Left lung (tissue), 10 donors: ENCODE data around the gene CD59. TPM values are rescaled to one million over a fixed set of nuclear protein-coding genes. Genes with fewer than 3 reads are reported as not detected.

Experiments
- ATAC-seq: fragments of 200-7000 bp; cut with Tn5 transposase; one replicate; pipeline ENCODE4 v1.9.1; 2020; ENCODE audit warnings: moderate library complexity
- DNase-seq, 4 donors: peaks; one replicate each; pipeline ENCODE4 v3.0.0-alpha.2; 2013 to 2020
- H3K27ac ChIP-seq, 2 donors: fragments of 200-600 bp; sonication (generic) in 1 of 2; one replicate each; pipeline versions ENCODE4 v1.5.0 to v1.8.0; 2020 to 2021
- H3K27me3 ChIP-seq, 2 donors: fragments of 200-600 bp; sonication (generic) in 1 of 2; one replicate each; pipeline versions ENCODE4 v1.5.0 to v1.8.0; 2020 to 2021
- H3K36me3 ChIP-seq, 2 donors: fragments of 200-600 bp; sonication (generic) in 1 of 2; one replicate each; pipeline versions ENCODE4 v1.5.0 to v1.8.0; 2020 to 2021
- H3K4me1 ChIP-seq, 2 donors: fragments of 200-600 bp; one replicate each; pipeline ENCODE4 v1.8.0; 2021
- H3K4me3 ChIP-seq, 2 donors: fragments of 200-600 bp; sonication (generic) in 1 of 2; one replicate each; pipeline versions ENCODE4 v1.5.0 to v1.8.0; 2020 to 2021; ENCODE audit warnings: mild to moderate bottlenecking in 1 of 2
- H3K9me3 ChIP-seq, 2 donors: fragments of 200-600 bp; sonication (generic) in 1 of 2; one replicate each; pipeline versions ENCODE4 v1.5.0 to v1.8.0; 2020 to 2021
- intact Hi-C, 2 donors: fragments of 100-400 bp; cut with DNase I; formaldehyde crosslinking; loops; one replicate each; pipeline versions ENCODE4 v1.11.2 to v1.14.2; 2022
- polyA plus RNA-seq, 6 donors: library from polyadenylated mRNA; unstranded; fragments of 120-200 nt; gene quantifications; one replicate each; pipeline ENCODE4 v1.2.1, GENCODE V29; 2013; ENCODE audit not compliant: insufficient read length in 6 of 6
- total RNA-seq, 2 donors: library from RNA; stranded (reverse); fragmentation: NEBNext Ultra II Directional; extraction: Animal tissue kit (Norgen Biotek cat#: 25700); gene quantifications; one replicate each; pipeline ENCODE4 v1.2.1, GENCODE V29; 2021
- TF ChIP-seq, protein P1 (sequence below), 2 donors: fragments of 200-600 bp; sonication (generic) in 1 of 2; IDR thresholded peaks; one replicate each; pipeline versions ENCODE4 v1.5.0 to v1.8.0; 2021; ENCODE audit warnings: antibody characterized with exemption in 2 of 2
- donor health status: DM: no; HTN: yes; CAD: no.
- donor health status: DM: no; HTN: no; CAD: no.

The CD59 gene
- total and polyA plus RNA-seq, 8 donors: 190 to 1,244 (median 226) TPM

DNA sequence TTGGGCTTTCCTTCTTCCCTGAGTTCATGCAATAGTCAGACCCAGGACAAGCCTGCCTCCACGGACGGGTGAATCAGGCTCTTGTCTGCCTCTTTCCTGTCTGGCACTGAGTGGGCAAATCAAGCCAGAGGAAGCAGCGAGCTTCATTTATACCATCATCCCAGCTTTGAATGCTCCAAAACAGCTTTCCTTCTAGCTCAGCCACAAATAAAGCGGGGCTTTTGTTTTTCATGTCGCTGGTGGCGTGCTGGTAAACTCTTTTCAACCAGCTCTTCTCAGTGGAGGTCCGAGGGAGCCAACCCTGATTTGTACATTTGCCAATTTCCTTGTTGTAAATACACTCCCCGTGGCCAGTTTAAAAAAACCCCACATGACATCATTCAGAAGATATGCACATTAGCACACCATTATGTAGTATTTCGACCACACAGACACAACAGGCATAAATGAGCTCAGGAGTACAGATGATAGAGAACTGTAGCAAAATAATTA is 44.2 kb downstream of the CD59 start:
- H3K27me3 ChIP-seq: no peaks in the 10 kb centered on the region
- peaks cover 16 to 72% of the 10 kb centered on the region in 2 donors for H3K4me1 ChIP-seq
- TF ChIP-seq, protein P1, sequence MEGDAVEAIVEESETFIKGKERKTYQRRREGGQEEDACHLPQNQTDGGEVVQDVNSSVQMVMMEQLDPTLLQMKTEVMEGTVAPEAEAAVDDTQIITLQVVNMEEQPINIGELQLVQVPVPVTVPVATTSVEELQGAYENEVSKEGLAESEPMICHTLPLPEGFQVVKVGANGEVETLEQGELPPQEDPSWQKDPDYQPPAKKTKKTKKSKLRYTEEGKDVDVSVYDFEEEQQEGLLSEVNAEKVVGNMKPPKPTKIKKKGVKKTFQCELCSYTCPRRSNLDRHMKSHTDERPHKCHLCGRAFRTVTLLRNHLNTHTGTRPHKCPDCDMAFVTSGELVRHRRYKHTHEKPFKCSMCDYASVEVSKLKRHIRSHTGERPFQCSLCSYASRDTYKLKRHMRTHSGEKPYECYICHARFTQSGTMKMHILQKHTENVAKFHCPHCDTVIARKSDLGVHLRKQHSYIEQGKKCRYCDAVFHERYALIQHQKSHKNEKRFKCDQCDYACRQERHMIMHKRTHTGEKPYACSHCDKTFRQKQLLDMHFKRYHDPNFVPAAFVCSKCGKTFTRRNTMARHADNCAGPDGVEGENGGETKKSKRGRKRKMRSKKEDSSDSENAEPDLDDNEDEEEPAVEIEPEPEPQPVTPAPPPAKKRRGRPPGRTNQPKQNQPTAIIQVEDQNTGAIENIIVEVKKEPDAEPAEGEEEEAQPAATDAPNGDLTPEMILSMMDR (IDR thresholded peaks at IDR 0.05): no peak
- DNase-seq (peak in 3 of 4 donors; percentile 59 to 92 (median 86)), ATAC-seq (peak; percentile 71)
- H3K4me3 ChIP-seq: no peak overlapping the region
- peak overlapping the region; percentile 84 to 92 for H3K27ac ChIP-seq
- H3K9me3 ChIP-seq: peaks cover 0 to 5% of the 10 kb centered on the region in 2 donors
- H3K36me3 ChIP-seq: no peaks in the 10 kb centered on the region
- intact Hi-C loops: no loop called here

DNA sequence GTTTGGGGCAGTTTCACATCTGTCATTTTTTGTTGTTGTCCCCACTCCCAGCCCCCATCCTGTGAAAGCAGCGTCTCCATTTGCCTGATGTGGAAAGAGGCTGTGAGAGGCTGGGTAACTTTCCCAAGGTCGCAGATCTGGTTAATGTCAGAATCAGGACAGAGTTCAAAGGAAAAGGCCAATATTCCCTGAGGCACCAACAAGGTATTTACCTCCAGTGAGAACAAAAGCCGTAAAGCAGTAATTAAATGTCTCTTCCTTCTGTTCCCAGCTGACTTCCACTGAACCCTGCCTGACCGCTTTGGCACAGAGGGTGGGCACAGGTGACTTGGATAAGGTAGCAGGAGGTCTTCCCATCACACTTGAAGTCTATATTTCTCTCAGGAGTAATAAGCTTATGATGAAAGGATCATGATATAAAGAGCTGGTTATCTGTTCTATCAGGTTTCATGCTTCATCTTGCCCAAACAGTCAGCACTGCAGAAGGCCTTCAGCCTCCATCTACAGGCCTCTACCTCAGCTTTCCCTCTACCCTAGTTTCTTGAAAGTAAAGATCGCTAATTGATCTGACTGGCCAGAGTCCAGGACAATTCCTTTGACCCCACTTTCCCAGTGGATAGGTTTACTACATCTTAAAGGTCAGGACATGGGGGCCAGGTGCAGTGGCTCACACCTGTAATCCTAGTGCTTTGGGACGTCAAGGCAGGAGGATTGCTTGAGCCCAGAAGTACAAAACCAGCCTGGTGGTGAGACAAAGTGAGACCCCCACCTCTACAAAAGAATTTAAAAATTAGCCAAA is 45.0 kb downstream of the CD59 start:
- Histone ChIP-seq H3K27ac (peak overlapping the region; percentile 84 to 92), H3K27me3 (no peaks in the 10 kb centered on the region), H3K4me3 (no peak overlapping the region), H3K4me1 (peaks cover 16 to 65% of the 10 kb centered on the region in 2 donors), H3K9me3 (peaks cover 0 to 5% of the 10 kb centered on the region in 2 donors), H3K36me3 (no peaks in the 10 kb centered on the region)
- intact Hi-C loops: no loop called here
- ATAC-seq (no peak), DNase-seq (no peak)
- TF ChIP-seq, protein P1 (IDR thresholded peaks at IDR 0.05): no peak

DNA sequence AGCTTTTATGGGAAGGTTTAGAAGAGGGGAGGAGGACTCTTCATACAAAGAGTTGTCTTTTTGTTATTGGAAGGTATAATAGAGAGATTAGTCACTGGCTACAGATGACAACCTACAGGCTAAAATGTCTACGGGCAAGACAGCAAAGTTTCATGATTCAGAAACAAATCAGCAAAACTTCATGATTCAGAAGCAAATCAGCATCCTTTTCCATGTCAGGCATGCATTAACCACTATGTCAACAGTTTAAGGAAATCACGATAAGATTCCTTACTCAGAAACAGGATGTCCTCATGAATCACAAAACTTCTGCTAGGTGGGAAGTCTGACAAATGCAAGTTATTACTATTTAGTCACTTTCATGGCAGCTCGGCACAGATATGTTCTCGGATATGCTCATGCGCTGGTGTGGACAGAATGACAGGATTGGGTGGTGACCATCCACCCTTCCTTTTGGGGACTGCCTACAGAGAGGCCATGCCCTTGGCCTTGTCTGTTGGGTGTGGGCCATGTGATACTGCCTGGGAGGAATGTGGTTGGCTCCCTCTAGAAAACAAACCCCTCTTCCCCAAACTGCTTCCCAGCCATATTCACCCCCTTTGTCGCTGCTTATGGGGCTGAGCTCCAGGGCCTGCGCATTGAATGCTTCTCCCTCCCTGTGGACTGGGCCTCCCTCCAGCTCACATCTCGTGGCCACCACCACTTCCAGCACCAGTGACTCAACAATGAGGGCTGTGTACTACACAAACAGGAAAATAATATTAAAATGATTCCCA is 45.7 kb downstream of the CD59 start:
- intact Hi-C loops: no loop called here
- peak; percentile 50 for ATAC-seq
- peak in 1 of 4 donors; percentile 65 for DNase-seq
- peak overlapping the region; percentile 84 to 92 for H3K27ac ChIP-seq
- no peaks in the 10 kb centered on the region for H3K27me3 ChIP-seq
- no peak overlapping the region for H3K4me3 ChIP-seq
- no peaks in the 10 kb centered on the region for H3K36me3 ChIP-seq
- H3K4me1 ChIP-seq: peaks cover 16 to 60% of the 10 kb centered on the region in 2 donors
- peaks cover 0 to 5% of the 10 kb centered on the region in 2 donors for H3K9me3 ChIP-seq
- TF ChIP-seq, protein P1 (IDR thresholded peaks at IDR 0.05): no peak

- intact Hi-C loops: loop anchor here in 1 of 2 donors (5.0 kb wide), 2 partner anchors 317 to 527 kb away; partner anchors contain the start of gene CSTF3
- peak in 1 of 4 donors; percentile 25 for DNase-seq
- Histone ChIP-seq H3K4me1 (peaks cover 16 to 52% of the 10 kb centered on the region in 2 donors), H3K27me3 (no peaks in the 10 kb centered on the region), H3K36me3 (no peaks in the 10 kb centered on the region), H3K27ac (peak overlapping the region; percentile 84 to 92), H3K9me3 (peaks cover 0 to 5% of the 10 kb centered on the region in 2 donors), H3K4me3 (no peak overlapping the region)
- TF ChIP-seq, protein P1 (IDR thresholded peaks at IDR 0.05): no peak
- ATAC-seq: no peak
These were observed 46.7 kb downstream of the CD59 start for GRCh38 chr11:33689501-33689900.
